IPS-20b (cell line): ENCODE measurements around the gene FAM78B.

Experiments used
- H3K27ac ChIP-seq: one replicate; pipeline ENCODE4 v1.5.1; 2013; ENCODE audit warnings: low read length
- H3K27me3 ChIP-seq: 2 replicates; pipeline ENCODE4 v1.6.1; 2013; ENCODE audit warnings: mild to moderate bottlenecking, low read length, inconsistent platforms; ENCODE audit not compliant: insufficient read depth
- H3K36me3 ChIP-seq: 2 replicates; pipeline ENCODE4 v1.6.1; 2013; ENCODE audit warnings: low read depth, mild to moderate bottlenecking, inconsistent platforms, low read length, moderate library complexity; ENCODE audit not compliant: insufficient read depth
- H3K4me1 ChIP-seq: 2 replicates; pipeline ENCODE4 v1.6.1; 2013; ENCODE audit warnings: mild to moderate bottlenecking, control low read depth, inconsistent platforms, low read length, moderate library complexity; ENCODE audit not compliant: insufficient read depth
- H3K4me3 ChIP-seq: 2 replicates; pipeline ENCODE4 v1.5.1; 2013; ENCODE audit warnings: mild to moderate bottlenecking, low read length, inconsistent platforms
- H3K9ac ChIP-seq: 2 replicates; pipeline ENCODE4 v1.6.1; 2013; ENCODE audit warnings: low read depth, mild to moderate bottlenecking, inconsistent platforms, low read length, moderate library complexity
- H3K9me3 ChIP-seq: 2 replicates; pipeline ENCODE4 v1.6.1; 2013; ENCODE audit warnings: mild to moderate bottlenecking, low read depth, low read length, inconsistent platforms; ENCODE audit not compliant: insufficient read depth

The FAM78B gene

GRCh38 chr1:166159656-166160055 is 7.1 kb downstream of the FAM78B start:
- Histone ChIP-seq H3K9ac (no peak overlapping the region), H3K27ac (no peak overlapping the region), H3K27me3 (peaks cover 36% of the 10 kb centered on the region), H3K36me3 (no peaks in the 10 kb centered on the region), H3K4me3 (no peak overlapping the region), H3K4me1 (no peaks in the 10 kb centered on the region), H3K9me3 (no peaks in the 10 kb centered on the region)

- Histone ChIP-seq H3K36me3 (no peaks in the 10 kb centered on the region), H3K27ac (no peak overlapping the region), H3K9me3 (no peaks in the 10 kb centered on the region), H3K9ac (no peak overlapping the region), H3K4me1 (no peaks in the 10 kb centered on the region), H3K27me3 (peaks cover 7% of the 10 kb centered on the region), H3K4me3 (no peak overlapping the region)
Observed at GRCh38 chr1:166156674-166157073, 10.1 kb downstream of the FAM78B start.

GRCh38 chr1:166155108-166155507 is 11.7 kb downstream of the FAM78B start:
- Histone ChIP-seq H3K27ac (no peak overlapping the region), H3K27me3 (no peaks in the 10 kb centered on the region), H3K4me3 (no peak overlapping the region), H3K36me3 (no peaks in the 10 kb centered on the region), H3K4me1 (no peaks in the 10 kb centered on the region), H3K9ac (no peak overlapping the region), H3K9me3 (no peaks in the 10 kb centered on the region)

- H3K27ac ChIP-seq, result no peak overlapping the region
Observed at GRCh38 chr1:166153525-166154314, 13.1 kb downstream of the FAM78B start.

GRCh38 chr1:166152978-166153377 is 13.8 kb downstream of the FAM78B start:
- H3K9ac ChIP-seq, result no peak overlapping the region
- no peaks in the 10 kb centered on the region for H3K27me3 ChIP-seq
- no peaks in the 10 kb centered on the region for H3K9me3 ChIP-seq
- no peak overlapping the region for H3K27ac ChIP-seq
- no peaks in the 10 kb centered on the region for H3K4me1 ChIP-seq
- no peak overlapping the region for H3K4me3 ChIP-seq
- H3K36me3 ChIP-seq, result no peaks in the 10 kb centered on the region

More at GRCh38 chr1:166153525-166154314, 13.1 kb downstream of the FAM78B start:
- Histone ChIP-seq H3K9ac (no peak overlapping the region), H3K4me3 (no peak overlapping the region), H3K27me3 (no peaks in the 10 kb centered on the region), H3K4me1 (no peaks in the 10 kb centered on the region), H3K36me3 (no peaks in the 10 kb centered on the region), H3K9me3 (no peaks in the 10 kb centered on the region)

- Histone ChIP-seq H3K4me1 (no peaks in the 10 kb centered on the region), H3K9ac (no peak overlapping the region), H3K27ac (no peak overlapping the region), H3K27me3 (no peaks in the 10 kb centered on the region; the same call in 1 of the 2 replicates), H3K4me3 (no peak overlapping the region), H3K9me3 (no peaks in the 10 kb centered on the region), H3K36me3 (no peaks in the 10 kb centered on the region)
Observed at GRCh38 chr1:166151804-166152203, 15.0 kb downstream of the FAM78B start.

- H3K9me3 ChIP-seq, result no peaks in the 10 kb centered on the region
- H3K9ac ChIP-seq, result no peak overlapping the region
- no peak overlapping the region for H3K4me3 ChIP-seq
- no peaks in the 10 kb centered on the region; the same call in 1 of the 2 replicates for H3K27me3 ChIP-seq
- no peaks in the 10 kb centered on the region for H3K4me1 ChIP-seq
- H3K27ac ChIP-seq, result no peak overlapping the region
- no peaks in the 10 kb centered on the region for H3K36me3 ChIP-seq
Observed at GRCh38 chr1:166145499-166145898, 21.3 kb downstream of the FAM78B start.

GRCh38 chr1:166141969-166142368 is 24.8 kb downstream of the FAM78B start:
- Histone ChIP-seq H3K4me1 (no peaks in the 10 kb centered on the region), H3K36me3 (no peaks in the 10 kb centered on the region), H3K9ac (no peak overlapping the region), H3K27ac (no peak overlapping the region), H3K4me3 (no peak overlapping the region), H3K27me3 (no peaks in the 10 kb centered on the region; the same call in 1 of the 2 replicates), H3K9me3 (no peaks in the 10 kb centered on the region)

- Histone ChIP-seq H3K27me3 (no peaks in the 10 kb centered on the region), H3K27ac (no peak overlapping the region), H3K4me1 (no peaks in the 10 kb centered on the region), H3K9ac (no peak overlapping the region), H3K9me3 (no peaks in the 10 kb centered on the region), H3K36me3 (no peaks in the 10 kb centered on the region), H3K4me3 (no peak overlapping the region)
Observed at GRCh38 chr1:166140251-166140650, 26.6 kb downstream of the FAM78B start.

- no peak overlapping the region for H3K4me3 ChIP-seq
Observed at GRCh38 chr1:166139735-166140134, 27.1 kb downstream of the FAM78B start.

GRCh38 chr1:166136699-166137401 is 30.0 kb downstream of the FAM78B start:
- Histone ChIP-seq H3K4me1 (no peaks in the 10 kb centered on the region), H3K27me3 (no peaks in the 10 kb centered on the region), H3K9me3 (no peaks in the 10 kb centered on the region), H3K9ac (no peak overlapping the region), H3K36me3 (no peaks in the 10 kb centered on the region), H3K4me3 (no peak overlapping the region), H3K27ac (no peak overlapping the region)

More at GRCh38 chr1:166139735-166140134, 27.1 kb downstream of the FAM78B start:
- Histone ChIP-seq H3K36me3 (no peaks in the 10 kb centered on the region), H3K4me1 (no peaks in the 10 kb centered on the region), H3K27me3 (no peaks in the 10 kb centered on the region), H3K9me3 (no peaks in the 10 kb centered on the region), H3K9ac (no peak overlapping the region), H3K27ac (no peak overlapping the region)

GRCh38 chr1:166136222-166136621 is 30.6 kb downstream of the FAM78B start:
- Histone ChIP-seq H3K9ac (no peak overlapping the region), H3K36me3 (no peaks in the 10 kb centered on the region), H3K27ac (no peak overlapping the region), H3K4me3 (no peak overlapping the region), H3K9me3 (no peaks in the 10 kb centered on the region), H3K4me1 (no peaks in the 10 kb centered on the region), H3K27me3 (no peaks in the 10 kb centered on the region)
